RWPE2 (cell line): ENCODE measurements around the gene ARHGAP15.
A peak's percentile ranks its signal among the peaks of the same experiment; 100 is the strongest.

Experiments used
- ATAC-seq: fragments of 200-7000 bp; cut with Tn5 transposase; 3 replicates; pipeline ENCODE4 v1.9.1; 2021; ENCODE audit warnings: low read depth
- DNase-seq: peaks from one replicate; pipeline ENCODE4 v3.0.0-alpha.2; 2020; ENCODE audit warnings: low spot score
- H3K27ac ChIP-seq: fragments of 450-650 bp; 2 replicates; pipeline ENCODE4 v1.5.1; 2017; ENCODE audit warnings: mild to moderate bottlenecking; ENCODE audit not compliant: poor library complexity, severe bottlenecking
- H3K27me3 ChIP-seq: fragments of 250-450 bp; sonication (Bioruptor Pico); 2 replicates; pipeline ENCODE4 v1.5.1; 2021; ENCODE audit warnings: mild to moderate bottlenecking, moderate library complexity; ENCODE audit not compliant: insufficient read depth, poor library complexity, severe bottlenecking
- H3K36me3 ChIP-seq: fragments of 250-450 bp; sonication (Bioruptor Pico); 2 replicates; pipeline ENCODE4 v1.5.1; 2020; ENCODE audit warnings: low read depth, mild to moderate bottlenecking, moderate library complexity
- H3K4me1 ChIP-seq: fragments of 250-450 bp; sonication (Bioruptor Pico); 2 replicates; pipeline ENCODE4 v1.5.1; 2021; ENCODE audit warnings: mild to moderate bottlenecking, moderate library complexity; ENCODE audit not compliant: insufficient read depth, poor library complexity, severe bottlenecking
- H3K4me3 ChIP-seq: fragments of 250-450 bp; sonication (Bioruptor Pico); 2 replicates; pipeline ENCODE4 v1.5.1; 2021; ENCODE audit warnings: mild to moderate bottlenecking, moderate library complexity; ENCODE audit not compliant: severe bottlenecking
- H3K9me3 ChIP-seq: fragments of 250-450 bp; sonication (Bioruptor Pico); 2 replicates; pipeline ENCODE4 v1.5.1; 2021; ENCODE audit warnings: mild to moderate bottlenecking, moderate library complexity; ENCODE audit not compliant: severe bottlenecking
- TF ChIP-seq, protein P1 (sequence below): fragments of 450-650 bp; IDR thresholded peaks from one replicate; pipeline ENCODE4 v1.5.1; 2017; ENCODE audit warnings: mild to moderate bottlenecking, moderate library complexity; ENCODE audit not compliant: poor library complexity, severe bottlenecking

Gene ARHGAP15

GRCh38 chr2:143683977-143684376 is 554.8 kb downstream of the ARHGAP15 start:
- no peaks in the 10 kb centered on the region for H3K27me3 ChIP-seq
- no peaks in the 10 kb centered on the region for H3K36me3 ChIP-seq
- no peak overlapping the region for H3K27ac ChIP-seq
- H3K4me3 ChIP-seq = no peak overlapping the region
- ATAC-seq (no peak), DNase-seq (no peak)
- TF ChIP-seq, protein P1, sequence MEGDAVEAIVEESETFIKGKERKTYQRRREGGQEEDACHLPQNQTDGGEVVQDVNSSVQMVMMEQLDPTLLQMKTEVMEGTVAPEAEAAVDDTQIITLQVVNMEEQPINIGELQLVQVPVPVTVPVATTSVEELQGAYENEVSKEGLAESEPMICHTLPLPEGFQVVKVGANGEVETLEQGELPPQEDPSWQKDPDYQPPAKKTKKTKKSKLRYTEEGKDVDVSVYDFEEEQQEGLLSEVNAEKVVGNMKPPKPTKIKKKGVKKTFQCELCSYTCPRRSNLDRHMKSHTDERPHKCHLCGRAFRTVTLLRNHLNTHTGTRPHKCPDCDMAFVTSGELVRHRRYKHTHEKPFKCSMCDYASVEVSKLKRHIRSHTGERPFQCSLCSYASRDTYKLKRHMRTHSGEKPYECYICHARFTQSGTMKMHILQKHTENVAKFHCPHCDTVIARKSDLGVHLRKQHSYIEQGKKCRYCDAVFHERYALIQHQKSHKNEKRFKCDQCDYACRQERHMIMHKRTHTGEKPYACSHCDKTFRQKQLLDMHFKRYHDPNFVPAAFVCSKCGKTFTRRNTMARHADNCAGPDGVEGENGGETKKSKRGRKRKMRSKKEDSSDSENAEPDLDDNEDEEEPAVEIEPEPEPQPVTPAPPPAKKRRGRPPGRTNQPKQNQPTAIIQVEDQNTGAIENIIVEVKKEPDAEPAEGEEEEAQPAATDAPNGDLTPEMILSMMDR = no peak
- no peaks in the 10 kb centered on the region for H3K4me1 ChIP-seq
- no peaks in the 10 kb centered on the region for H3K9me3 ChIP-seq

GRCh38 chr2:143684551-143685320 is 555.5 kb downstream of the ARHGAP15 start:
- Histone ChIP-seq H3K27me3 (no peaks in the 10 kb centered on the region), H3K4me1 (no peaks in the 10 kb centered on the region), H3K36me3 (no peaks in the 10 kb centered on the region), H3K27ac (no peak overlapping the region), H3K9me3 (no peaks in the 10 kb centered on the region), H3K4me3 (no peak overlapping the region)
- ATAC-seq = no peak
- DNase-seq = no peak
- TF ChIP-seq, protein P1 = no peak

DNA sequence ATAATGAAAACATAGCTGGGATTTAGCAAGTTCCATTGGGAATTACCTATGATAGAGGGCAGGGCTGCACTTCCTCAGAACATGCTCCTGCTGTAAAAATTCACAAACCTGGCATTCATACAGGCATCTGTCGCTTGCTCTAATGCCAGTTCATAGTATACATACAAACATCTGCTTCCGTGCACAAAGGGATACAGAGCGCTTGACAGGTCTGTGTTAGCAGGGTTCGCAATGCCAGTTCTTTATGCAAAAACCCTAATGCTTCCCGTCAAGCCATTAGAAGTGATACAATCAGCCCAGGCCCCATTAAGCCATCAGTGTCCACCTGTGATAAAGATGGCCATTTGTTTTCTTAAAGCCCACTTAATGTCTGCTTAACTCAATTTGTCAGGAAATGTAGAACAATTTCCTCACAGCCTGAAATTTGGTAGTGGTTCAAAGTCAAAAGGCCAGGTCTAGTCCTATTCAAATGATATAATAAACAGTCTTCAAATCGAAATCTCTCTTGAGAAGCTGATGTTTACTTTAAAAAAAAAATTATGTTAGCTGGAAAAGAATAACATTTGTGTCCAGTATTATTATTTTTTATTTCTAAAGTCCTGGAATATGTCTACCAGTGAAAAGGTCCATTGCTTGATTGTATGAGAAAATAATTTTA is 556.3 kb downstream of the ARHGAP15 start:
- Histone ChIP-seq H3K4me3 (no peak overlapping the region), H3K27me3 (no peaks in the 10 kb centered on the region), H3K36me3 (no peaks in the 10 kb centered on the region), H3K9me3 (no peaks in the 10 kb centered on the region), H3K4me1 (no peaks in the 10 kb centered on the region), H3K27ac (no peak overlapping the region)
- DNase-seq = no peak
- no peak for ATAC-seq
- TF ChIP-seq, protein P1 = no peak

DNA sequence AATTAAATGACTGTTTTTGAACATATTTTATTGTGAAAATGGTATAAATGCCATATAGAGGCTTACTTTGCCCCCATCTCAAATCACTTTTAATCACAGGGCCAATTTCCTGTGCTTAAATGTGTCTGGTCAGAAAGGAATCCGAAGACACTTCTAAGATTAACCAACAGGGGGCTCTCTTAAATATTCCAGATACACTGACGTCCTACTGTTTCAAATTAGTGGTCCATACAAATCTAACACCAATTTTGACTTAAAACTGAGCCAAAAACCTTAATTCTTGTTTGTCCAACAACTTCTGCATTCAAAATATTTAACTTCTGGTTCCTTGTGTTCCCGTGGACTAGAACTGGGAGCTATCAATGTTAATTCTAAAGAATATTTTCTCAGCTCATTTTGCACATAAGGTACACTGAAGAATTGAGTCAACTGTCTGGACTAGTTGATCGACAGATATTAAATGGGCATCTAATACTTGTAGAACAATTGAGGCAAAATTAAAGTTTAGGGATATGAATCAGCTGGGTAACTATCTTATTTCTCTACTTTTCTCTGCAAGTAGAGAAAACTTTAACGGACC is 557.5 kb downstream of the ARHGAP15 start:
- DNase-seq (no peak), ATAC-seq (no peak; the same call in 2 of the 3 replicates)
- Histone ChIP-seq H3K4me3 (no peak overlapping the region), H3K9me3 (no peaks in the 10 kb centered on the region), H3K27ac (no peak overlapping the region), H3K27me3 (no peaks in the 10 kb centered on the region), H3K4me1 (no peaks in the 10 kb centered on the region), H3K36me3 (no peaks in the 10 kb centered on the region)
- TF ChIP-seq, protein P1 = peak; percentile 70
